GM12891 (cell line): Measurements from ENCODE around the gene UNC13B.
"Not testable (repeated sequence)": the region's sequence is repeated elsewhere in the genome, so short reads cannot be mapped to it uniquely, and the experiment has no call there.

Source experiments
- POLR2A ChIP-seq: IDR thresholded peaks from 2 replicates; pipeline ENCODE4 v1.6.1; 2011; ENCODE audit warnings: low read depth, low read length, control low read depth
- POLR2AphosphoS5 ChIP-seq: IDR thresholded peaks from 2 replicates; pipeline ENCODE4 v1.6.1; 2011; ENCODE audit warnings: low read depth, low read length, control low read depth

DNA sequence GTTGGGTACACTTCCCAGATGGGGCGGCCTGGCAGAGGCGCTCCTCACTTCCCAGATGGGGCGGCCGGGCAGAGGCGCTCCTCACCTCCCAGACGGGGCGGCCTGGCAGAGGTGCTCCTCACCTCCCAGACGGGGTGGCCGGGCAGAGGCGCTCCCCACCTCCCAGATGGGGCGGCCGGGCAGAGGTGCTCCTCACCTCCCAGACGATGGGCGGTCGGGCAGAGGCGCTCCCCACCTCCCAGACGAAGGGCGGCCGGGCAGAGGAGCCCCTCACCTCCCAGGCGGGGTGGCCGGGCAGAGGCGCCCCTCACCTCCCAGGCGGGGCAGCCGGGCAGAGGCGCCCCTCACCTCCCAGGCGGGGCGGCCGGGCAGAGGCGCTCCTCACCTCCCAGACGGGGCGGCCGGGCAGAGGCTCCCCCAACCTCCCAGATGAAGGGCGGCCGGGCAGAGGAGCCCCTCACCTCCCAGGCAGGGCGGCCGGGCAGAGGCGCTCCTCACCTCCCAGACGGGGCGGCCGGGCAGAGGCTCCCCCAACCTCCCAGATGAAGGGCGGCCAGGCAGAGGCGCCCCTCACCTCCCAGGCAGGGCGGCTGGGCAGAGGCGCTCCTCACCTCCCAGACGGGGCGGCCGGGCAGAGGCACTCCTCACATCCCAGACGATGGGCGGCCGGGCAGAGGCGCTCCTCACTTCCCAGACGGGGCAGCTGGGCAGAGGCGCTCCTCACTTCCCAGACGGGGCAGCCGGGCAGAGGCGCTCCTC is 21.4 kb downstream of the UNC13B start:
- TF ChIP-seq POLR2A, POLR2AphosphoS5: not testable (repeated sequence)
